A172 (cell line): ENCODE results near the gene ZIC2. TPM values are rescaled to one million over a fixed set of nuclear protein-coding genes. Genes with fewer than 3 reads are reported as not detected.
"Not testable (repeated sequence)": the region's sequence is repeated elsewhere in the genome, so short reads cannot be mapped to it uniquely, and the experiment has no call there.

ENCODE experiments used
- DNase-seq: peaks from one replicate; pipeline ENCODE4 v3.0.0-alpha.2; 2015; ENCODE audit warnings: low spot score
- total RNA-seq: library from RNA; depleted of rRNA; stranded (reverse); fragments of >200 nt; shearing (Covaris generic); gene quantifications from 2 replicates; pipeline ENCODE4 v1.2.3, GENCODE V29; 2014; rRNA removed

Gene ZIC2
- 4.7 and 5.5 TPM in 2 replicates for total RNA-seq

- DNase-seq = peak; percentile 60
These were observed at the start of gene ZIC2 for GRCh38 chr13:99981735-99982035. ZIC2 (plus strand) TSS chr13:99981784; CDS start chr13:99982065, 281 bp downstream.

- no peak for DNase-seq
These were observed 48.7 kb upstream of the ZIC2 start for GRCh38 chr13:99932912-99933311.

- no peak for DNase-seq
These were observed 45.8 kb upstream of the ZIC2 start for GRCh38 chr13:99935772-99936171.

- DNase-seq = no peak
These were observed 42.9 kb upstream of the ZIC2 start for GRCh38 chr13:99938635-99939034.

GRCh38 chr13:99941086-99941485 lies 40.5 kb upstream of the ZIC2 start:
- no peak for DNase-seq

GRCh38 chr13:99941911-99942310 lies 39.7 kb upstream of the ZIC2 start:
- DNase-seq = no peak

GRCh38 chr13:99944102-99944501 lies 37.5 kb upstream of the ZIC2 start:
- no peak for DNase-seq

GRCh38 chr13:99944606-99945005 lies 37.0 kb upstream of the ZIC2 start:
- DNase-seq = no peak

GRCh38 chr13:99945515-99945914 lies 36.1 kb upstream of the ZIC2 start:
- DNase-seq = not testable (repeated sequence)

- no peak for DNase-seq
These were observed 33.9 kb upstream of the ZIC2 start for GRCh38 chr13:99947666-99948065.

GRCh38 chr13:99948411-99948810 lies 33.2 kb upstream of the ZIC2 start:
- DNase-seq = no peak

- DNase-seq = no peak
These were observed 32.5 kb upstream of the ZIC2 start for GRCh38 chr13:99948907-99949678.

GRCh38 chr13:99949679-99950413 lies 31.7 kb upstream of the ZIC2 start:
- DNase-seq = peak; percentile 26

- not testable (repeated sequence) for DNase-seq
These were observed 29.9 kb upstream of the ZIC2 start for GRCh38 chr13:99951666-99952065.

- DNase-seq = no peak
These were observed 28.3 kb upstream of the ZIC2 start for GRCh38 chr13:99953138-99953755.

GRCh38 chr13:99955107-99955746 lies 26.4 kb upstream of the ZIC2 start:
- DNase-seq = no peak

- no peak for DNase-seq
These were observed 25.7 kb upstream of the ZIC2 start for GRCh38 chr13:99955747-99956472.

GRCh38 chr13:99956473-99957349 lies 24.9 kb upstream of the ZIC2 start:
- DNase-seq = no peak

- no peak for DNase-seq
These were observed 23.0 kb upstream of the ZIC2 start for GRCh38 chr13:99958406-99959126.

- DNase-seq = no peak
These were observed 22.5 kb upstream of the ZIC2 start for GRCh38 chr13:99959127-99959539.
